ENCODE data around the gene LACRT.
"Not testable (repeated sequence)": the region's sequence is repeated elsewhere in the genome, so short reads cannot be mapped to it uniquely, and the experiment has no call there.

The LACRT gene, protein sequence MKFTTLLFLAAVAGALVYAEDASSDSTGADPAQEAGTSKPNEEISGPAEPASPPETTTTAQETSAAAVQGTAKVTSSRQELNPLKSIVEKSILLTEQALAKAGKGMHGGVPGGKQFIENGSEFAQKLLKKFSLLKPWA

GRCh38 chr12:54634795-54635194 lies at the start of gene LACRT:
TSS of gene LACRT (minus strand) at chr12:54634895. CDS start at chr12:54634841, 54 bp downstream.
- DNase-seq, result no peak

GRCh38 chr12:54683398-54683797 lies 48.7 kb upstream of the LACRT start:
- DNase-seq, result no peak

DNA sequence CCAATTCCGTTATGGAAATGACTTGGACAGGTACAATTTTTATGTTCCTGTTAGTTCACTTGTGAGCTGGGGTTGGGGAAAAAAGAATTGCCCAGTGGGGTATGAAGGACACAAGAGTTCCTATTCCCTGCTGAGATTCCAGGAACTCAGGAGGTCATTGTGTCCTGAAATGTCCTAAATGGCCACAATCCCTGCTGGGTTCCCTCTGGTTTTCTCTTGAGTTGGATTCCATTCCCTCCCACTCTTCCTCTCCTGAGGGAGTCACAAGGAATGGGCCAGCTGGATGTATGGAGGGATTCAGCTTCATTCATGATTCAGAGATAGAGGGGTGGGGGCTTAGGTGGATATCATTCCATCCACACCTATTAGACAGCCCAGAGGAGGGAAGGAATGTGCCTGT lies 48.0 kb upstream of the LACRT start:
- no peak for DNase-seq

DNA sequence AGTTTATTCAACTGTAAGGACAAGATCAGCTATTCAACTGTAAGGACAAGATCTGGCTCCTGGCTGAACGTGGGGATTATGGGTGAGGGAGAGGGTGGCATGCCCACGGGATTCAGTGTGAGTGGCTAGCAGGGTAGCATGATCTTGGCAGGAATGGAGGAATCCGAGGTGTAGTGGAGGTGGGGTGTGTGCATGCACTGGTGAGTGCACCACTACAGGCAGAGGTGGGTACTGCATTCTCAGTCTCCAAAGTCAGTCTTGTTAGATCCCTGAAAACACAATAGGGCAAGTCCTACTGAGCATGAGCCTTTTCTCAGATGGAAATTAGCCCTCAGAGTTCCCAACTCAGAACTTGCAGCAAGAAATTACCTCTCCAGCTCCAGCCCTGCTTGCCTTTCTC lies 45.7 kb upstream of the LACRT start:
- no peak for DNase-seq

GRCh38 chr12:54678131-54678530 lies 43.4 kb upstream of the LACRT start:
- no peak for DNase-seq

DNA sequence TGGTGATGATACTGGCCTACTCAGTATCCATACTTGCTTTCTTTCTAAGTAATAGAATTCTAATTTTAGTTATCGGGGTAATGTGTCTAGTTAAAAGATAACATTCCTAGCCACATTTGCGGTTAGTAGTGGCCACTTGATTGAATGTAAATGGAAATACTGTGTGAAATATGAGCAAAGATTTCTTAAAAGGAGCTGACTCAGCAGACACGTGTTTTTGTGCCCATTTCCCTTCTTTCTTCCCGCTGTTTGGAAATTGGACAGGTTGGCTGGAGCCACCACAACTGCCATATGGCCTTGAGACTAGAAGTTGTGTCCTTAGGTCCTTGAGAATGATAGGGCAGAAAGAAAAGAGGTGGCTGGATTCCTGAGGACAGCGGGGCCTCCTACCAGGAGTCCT lies 33.2 kb upstream of the LACRT start:
- no peak for DNase-seq

DNA sequence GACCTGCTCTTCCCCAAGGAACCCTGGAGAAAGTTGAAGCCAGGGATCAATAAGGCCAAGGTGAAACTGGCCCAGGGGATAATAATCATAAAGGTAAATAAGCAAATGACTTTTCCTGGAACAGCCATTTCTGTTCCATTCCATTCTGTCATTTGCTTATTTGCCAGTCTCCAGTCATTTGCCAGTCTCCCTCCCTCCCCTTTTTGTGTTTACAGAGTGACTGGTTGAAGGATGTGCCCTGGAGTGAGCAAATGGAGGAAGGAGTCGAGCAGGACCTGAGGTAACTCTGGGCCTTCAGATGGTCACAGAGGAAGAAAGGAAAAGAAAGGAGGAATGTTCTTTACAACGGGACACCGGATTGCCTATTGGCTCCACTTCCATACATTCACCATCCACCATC lies 31.3 kb upstream of the LACRT start:
- no peak for DNase-seq

- DNase-seq, result not testable (repeated sequence)
Observed at GRCh38 chr12:54665022-54665635, 30.4 kb upstream of the LACRT start.

- no peak for DNase-seq
Observed at GRCh38 chr12:54663603-54664002, 28.9 kb upstream of the LACRT start.

DNA sequence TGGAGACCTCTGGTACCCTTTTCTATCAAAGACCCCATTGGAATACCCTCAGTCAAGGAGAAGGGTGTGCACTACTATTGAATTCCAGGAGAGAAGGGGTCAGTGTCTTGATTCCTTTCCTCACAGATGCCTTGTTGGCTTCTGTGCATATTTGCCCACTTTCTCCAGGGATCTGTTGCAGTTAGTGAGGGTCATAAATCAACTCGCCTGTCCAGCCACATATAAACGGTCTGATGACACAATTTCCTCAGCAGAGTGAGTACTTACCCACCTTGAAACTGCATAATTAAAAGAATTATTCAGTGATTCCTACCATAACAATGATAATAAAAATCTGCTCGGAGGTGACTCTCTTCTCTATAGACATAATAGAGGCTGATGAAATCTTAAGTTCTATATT lies 27.3 kb upstream of the LACRT start:
- DNase-seq, result no peak

DNA sequence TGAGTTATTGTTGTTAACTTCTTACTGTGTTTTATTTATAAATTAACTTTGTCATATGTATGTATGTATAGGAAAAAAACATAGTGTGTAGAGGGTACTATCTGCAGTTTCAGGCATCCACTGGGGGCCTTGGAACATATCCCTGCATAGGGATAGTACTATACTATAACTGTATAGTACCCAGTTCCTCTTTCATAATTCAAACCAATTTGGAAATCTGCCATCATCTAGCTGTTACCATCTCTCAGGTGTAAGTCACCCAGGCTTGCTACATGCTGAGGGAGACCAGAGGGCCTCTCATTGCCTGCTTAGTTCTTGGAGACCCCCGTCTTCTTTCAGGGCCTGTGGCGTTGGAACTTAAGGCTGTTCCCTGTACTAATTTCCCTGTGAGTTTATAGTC lies 26.4 kb upstream of the LACRT start:
- no peak for DNase-seq

DNA sequence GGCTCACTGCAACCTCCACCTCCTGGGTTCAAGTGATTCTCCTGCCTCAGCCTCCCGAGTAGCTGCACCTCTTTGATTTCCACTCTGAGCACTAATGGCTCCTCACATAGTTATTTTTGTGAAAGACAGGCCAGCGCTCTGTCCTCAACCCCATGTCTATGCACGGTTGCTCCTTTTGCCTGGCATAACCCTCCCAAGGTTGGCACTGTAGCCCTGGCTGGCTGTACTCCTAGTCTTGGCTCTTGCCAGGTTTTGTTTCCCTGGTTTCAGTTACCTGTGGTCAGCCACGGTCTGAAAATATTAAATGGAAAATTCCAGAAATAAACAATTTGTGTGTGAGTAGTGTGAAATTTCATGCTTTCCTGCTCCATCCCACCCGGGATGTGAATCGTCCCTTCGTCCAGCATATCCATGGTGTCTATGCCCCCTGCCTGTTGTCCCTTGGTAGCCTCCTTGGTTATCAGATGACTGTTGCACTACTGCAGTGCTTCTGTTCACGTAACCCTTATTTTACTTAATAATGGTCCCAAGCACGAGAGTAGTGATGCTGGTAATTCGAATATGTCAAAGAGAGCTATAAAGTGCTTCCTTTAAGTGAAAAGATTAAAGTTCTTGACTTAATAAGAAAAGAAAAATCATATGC lies 25.7 kb upstream of the LACRT start:
- DNase-seq, result no peak

DNA sequence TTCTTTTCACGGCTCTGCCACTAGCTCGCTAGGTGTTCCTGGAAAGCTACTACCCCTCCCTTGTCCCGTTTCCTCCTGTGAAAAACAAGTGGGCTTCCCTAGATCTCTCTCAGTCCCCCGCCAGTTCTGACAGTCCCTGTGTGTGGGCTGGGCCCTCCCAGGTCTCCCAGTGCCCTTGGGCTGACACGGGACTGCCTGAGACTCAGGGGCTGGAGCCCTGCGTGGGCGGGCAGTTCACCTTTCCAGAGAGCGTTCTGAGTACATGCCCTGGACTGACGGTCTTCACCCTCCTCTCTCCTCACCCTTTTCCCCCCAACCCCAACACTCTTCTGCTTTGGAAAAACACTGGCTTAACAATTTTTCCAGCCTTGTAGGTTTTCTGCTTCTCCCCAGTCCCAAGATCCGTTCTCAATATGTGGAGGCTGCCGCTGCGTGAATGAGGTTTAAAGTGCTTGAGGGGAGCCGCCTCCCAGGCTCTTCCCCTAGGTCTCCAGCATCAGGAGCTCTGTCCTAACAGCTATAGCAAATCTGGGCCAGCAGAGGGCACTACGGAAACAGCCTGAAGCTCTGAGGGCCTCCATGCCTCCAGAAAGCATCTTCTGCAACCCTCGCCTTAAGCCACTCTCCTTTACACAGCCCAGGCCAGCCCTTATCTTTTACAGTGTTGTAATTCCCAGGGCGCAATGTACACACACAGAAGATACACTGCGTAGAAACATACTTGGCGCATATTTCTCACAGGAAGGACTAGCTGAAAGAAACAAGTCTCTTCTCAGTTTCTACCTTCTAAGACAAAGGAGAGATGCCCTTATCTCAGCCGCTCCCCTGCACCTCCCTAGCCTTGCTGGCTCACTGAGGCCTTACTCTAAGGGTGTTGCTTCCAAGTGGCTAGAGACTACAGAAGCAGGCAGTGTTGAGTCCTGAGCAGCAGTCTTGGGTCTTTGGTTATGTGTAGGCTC lies 23.9 kb upstream of the LACRT start:
- no peak for DNase-seq

DNA sequence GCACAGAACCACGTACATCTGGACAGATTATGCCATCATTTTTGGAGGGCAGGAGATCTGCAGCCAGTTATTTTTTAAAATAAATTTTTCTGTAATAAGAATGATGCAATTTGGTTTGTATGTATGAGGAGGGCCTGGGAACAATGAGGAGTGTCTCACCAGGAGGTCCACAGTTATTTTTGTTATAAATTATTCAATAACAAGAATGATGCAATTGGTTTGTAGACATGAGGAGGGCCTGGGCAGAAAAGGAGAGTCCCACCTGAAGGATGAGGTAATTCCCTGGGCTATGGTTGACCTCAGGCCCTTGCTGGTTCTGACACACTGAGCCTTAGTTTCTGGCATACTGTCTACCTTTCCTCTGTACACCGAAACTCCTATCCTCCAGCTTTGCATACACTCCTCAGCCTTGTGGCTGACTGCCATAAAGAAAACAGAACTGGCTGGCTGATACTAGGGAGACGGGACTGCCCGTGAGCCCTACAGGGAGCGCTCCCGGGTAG lies 22.5 kb upstream of the LACRT start:
- DNase-seq, result no peak

DNA sequence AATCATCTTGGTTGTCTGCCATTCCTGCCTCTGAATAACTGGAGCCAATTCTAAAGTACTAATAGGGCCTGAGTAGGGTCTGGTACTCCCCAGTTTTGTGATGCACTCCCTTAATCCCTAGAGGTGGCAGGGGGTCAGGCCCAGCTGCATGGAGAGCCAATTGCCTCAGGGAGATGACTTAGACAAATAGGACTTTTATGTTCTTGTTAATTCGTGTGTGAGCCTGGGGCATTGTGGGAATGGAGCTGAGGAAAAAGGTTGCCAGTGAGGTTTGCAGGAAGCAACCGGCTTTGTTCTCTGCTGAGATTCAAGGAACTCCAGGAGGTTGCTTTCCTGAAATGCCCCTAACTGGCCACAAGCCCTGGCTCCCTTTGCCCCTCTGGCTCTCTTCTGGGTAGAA lies 20.2 kb upstream of the LACRT start:
- DNase-seq, result no peak

- DNase-seq, result no peak
Observed at GRCh38 chr12:54653025-54653424, 18.3 kb upstream of the LACRT start.

GRCh38 chr12:54650889-54651288 lies 16.2 kb upstream of the LACRT start:
- DNase-seq, result no peak

GRCh38 chr12:54650409-54650808 lies 15.7 kb upstream of the LACRT start:
- DNase-seq, result no peak

DNA sequence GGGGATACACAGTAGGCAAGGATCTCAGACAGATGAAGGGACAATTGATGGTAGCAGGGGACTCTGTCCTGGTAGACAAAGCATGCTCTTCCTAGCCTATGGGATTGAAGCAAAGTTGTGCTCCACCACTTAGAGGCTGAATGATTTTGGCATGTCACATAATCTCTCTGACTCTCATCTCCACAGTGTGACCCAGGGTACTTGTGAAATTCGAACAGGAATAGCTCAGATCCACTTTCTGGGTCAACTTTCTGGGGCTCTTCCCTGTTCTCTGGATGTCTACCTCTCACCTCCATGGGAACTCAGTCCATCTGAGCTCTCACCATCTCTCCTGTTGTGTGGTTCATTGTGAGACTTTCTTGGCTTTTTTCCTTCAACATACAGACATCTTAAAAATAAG lies 15.1 kb upstream of the LACRT start:
- no peak for DNase-seq

GRCh38 chr12:54648265-54648664 lies 13.6 kb upstream of the LACRT start, which contains the start of gene DCD:
TSS of gene DCD (minus strand) at chr12:54648365. CDS start at chr12:54648303, 62 bp downstream.
- no peak for DNase-seq

GRCh38 chr12:54641554-54641953 lies 6.9 kb upstream of the LACRT start:
- no peak for DNase-seq

- no peak for DNase-seq
Observed at GRCh38 chr12:54641089-54641488, 6.4 kb upstream of the LACRT start.
